Neuron (in vitro differentiated cells): ENCODE results near the gene UBR4.
"Not testable (repeated sequence)": the region's sequence is repeated elsewhere in the genome, so short reads cannot be mapped to it uniquely, and the experiment has no call there.

Experiments used
- H2AFZ ChIP-seq: one replicate; pipeline ENCODE4 v1.6.1; 2013; ENCODE audit warnings: low read depth, mild to moderate bottlenecking, inconsistent platforms, low read length, moderate library complexity
- H3K27me3 ChIP-seq: one replicate; pipeline ENCODE4 v1.6.1; 2013; ENCODE audit warnings: low read length; ENCODE audit not compliant: insufficient read depth
- H3K36me3 ChIP-seq: one replicate; pipeline ENCODE4 v1.6.1; 2013; ENCODE audit warnings: low read length; ENCODE audit not compliant: insufficient read depth
- H3K4me1 ChIP-seq: one replicate; pipeline ENCODE4 v1.6.1; 2013; ENCODE audit warnings: low read length; ENCODE audit not compliant: insufficient read depth
- H3K4me3 ChIP-seq: 2 replicates; pipeline ENCODE4 v1.5.1; 2013; ENCODE audit warnings: mild to moderate bottlenecking, low read length, moderate library complexity
- H3K9me3 ChIP-seq: one replicate; pipeline ENCODE4 v1.6.1; 2013; ENCODE audit warnings: low read length

UBR4 gene

GRCh38 chr1:19231736-19232523 is 21.9 kb upstream of the UBR4 start:
- not testable (repeated sequence) for H3K4me3 ChIP-seq, H3K4me1 ChIP-seq, H2AFZ ChIP-seq, H3K9me3 ChIP-seq, H3K27me3 ChIP-seq
- peaks cover 69% of the 10 kb centered on the region for H3K36me3 ChIP-seq

GRCh38 chr1:19229828-19230325 is 19.8 kb upstream of the UBR4 start:
- no peaks in the 10 kb centered on the region for H3K4me1 ChIP-seq
- no peak overlapping the region for H2AFZ ChIP-seq
- no peaks in the 10 kb centered on the region for H3K9me3 ChIP-seq
- H3K36me3 ChIP-seq = peaks cover 76% of the 10 kb centered on the region
- no peak overlapping the region for H3K4me3 ChIP-seq
- no peaks in the 10 kb centered on the region for H3K27me3 ChIP-seq

GRCh38 chr1:19229229-19229628 is 19.2 kb upstream of the UBR4 start:
- no peaks in the 10 kb centered on the region for H3K27me3 ChIP-seq
- no peaks in the 10 kb centered on the region for H3K9me3 ChIP-seq
- H3K4me3 ChIP-seq = no peak overlapping the region
- no peaks in the 10 kb centered on the region for H3K4me1 ChIP-seq
- H2AFZ ChIP-seq = no peak overlapping the region
- peaks cover 77% of the 10 kb centered on the region for H3K36me3 ChIP-seq

- no peaks in the 10 kb centered on the region for H3K4me1 ChIP-seq
- H3K36me3 ChIP-seq = peaks cover 85% of the 10 kb centered on the region
- no peaks in the 10 kb centered on the region for H3K27me3 ChIP-seq
- no peak overlapping the region for H3K4me3 ChIP-seq
- no peak overlapping the region for H2AFZ ChIP-seq
- H3K9me3 ChIP-seq = no peaks in the 10 kb centered on the region
Observed at GRCh38 chr1:19222979-19223824, 13.1 kb upstream of the UBR4 start.

- Histone ChIP-seq H3K4me1 (no peaks in the 10 kb centered on the region), H3K27me3 (no peaks in the 10 kb centered on the region), H2AFZ (no peak overlapping the region), H3K36me3 (peaks cover 88% of the 10 kb centered on the region), H3K4me3 (no peak overlapping the region), H3K9me3 (no peaks in the 10 kb centered on the region)
Observed at GRCh38 chr1:19222573-19222972, 12.5 kb upstream of the UBR4 start.

- peaks cover 86% of the 10 kb centered on the region for H3K36me3 ChIP-seq
- no peak overlapping the region for H3K4me3 ChIP-seq
- H3K4me1 ChIP-seq = no peaks in the 10 kb centered on the region
- no peaks in the 10 kb centered on the region for H3K9me3 ChIP-seq
- no peaks in the 10 kb centered on the region for H3K27me3 ChIP-seq
- H2AFZ ChIP-seq = no peak overlapping the region
Observed at GRCh38 chr1:19220991-19221390, 10.9 kb upstream of the UBR4 start.

- H3K4me3 ChIP-seq = no peak overlapping the region
- H3K4me1 ChIP-seq = no peaks in the 10 kb centered on the region
- peaks cover 84% of the 10 kb centered on the region for H3K36me3 ChIP-seq
- no peak overlapping the region for H2AFZ ChIP-seq
- no peaks in the 10 kb centered on the region for H3K27me3 ChIP-seq
- H3K9me3 ChIP-seq = no peaks in the 10 kb centered on the region
Observed at GRCh38 chr1:19220080-19220846, 10.2 kb upstream of the UBR4 start.

GRCh38 chr1:19219451-19219850 is 9.4 kb upstream of the UBR4 start:
- Histone ChIP-seq H2AFZ (no peak overlapping the region), H3K36me3 (peaks cover 83% of the 10 kb centered on the region)

GRCh38 chr1:19216585-19216984 is 6.5 kb upstream of the UBR4 start:
- H3K36me3 ChIP-seq = peaks cover 67% of the 10 kb centered on the region
- H2AFZ ChIP-seq, H3K27me3 ChIP-seq, H3K4me1 ChIP-seq, H3K9me3 ChIP-seq, H3K4me3 ChIP-seq: not testable (repeated sequence)

More at GRCh38 chr1:19219451-19219850, 9.4 kb upstream of the UBR4 start:
- Histone ChIP-seq H3K4me3 (no peak overlapping the region), H3K4me1 (no peaks in the 10 kb centered on the region), H3K9me3 (no peaks in the 10 kb centered on the region), H3K27me3 (no peaks in the 10 kb centered on the region)

GRCh38 chr1:19213580-19213979 is 3.5 kb upstream of the UBR4 start:
- H3K9me3 ChIP-seq = no peaks in the 10 kb centered on the region
- H3K27me3 ChIP-seq = no peaks in the 10 kb centered on the region
- no peak overlapping the region for H3K4me3 ChIP-seq
- peaks cover 37% of the 10 kb centered on the region for H3K36me3 ChIP-seq
- H2AFZ ChIP-seq = no peak overlapping the region
- H3K4me1 ChIP-seq = peaks cover 25% of the 10 kb centered on the region

- Histone ChIP-seq H3K9me3 (no peaks in the 10 kb centered on the region), H2AFZ (no peak overlapping the region), H3K4me3 (no peak overlapping the region), H3K4me1 (peaks cover 25% of the 10 kb centered on the region), H3K27me3 (no peaks in the 10 kb centered on the region), H3K36me3 (peaks cover 27% of the 10 kb centered on the region)
Observed at GRCh38 chr1:19212167-19212566, 2.1 kb upstream of the UBR4 start.

GRCh38 chr1:19210772-19211549 is 895 bp upstream of the UBR4 start:
- H3K9me3 ChIP-seq = no peaks in the 10 kb centered on the region
- peak overlapping the region; percentile 60 for H2AFZ ChIP-seq
- peak overlapping the region; percentile 93 for H3K4me3 ChIP-seq
- peaks cover 27% of the 10 kb centered on the region for H3K4me1 ChIP-seq
- H3K36me3 ChIP-seq = peaks cover 22% of the 10 kb centered on the region
- no peaks in the 10 kb centered on the region for H3K27me3 ChIP-seq
